Transverse colon (tissue), 4 donors: ENCODE data around the gene FBXL16.

Experiments
- CTCF ChIP-seq, 5 experiments: fragments of 200-600 bp in 3 of 5; fragments of 450-650 bp in 2 of 5; sonication (generic) in 3 of 5; IDR thresholded peaks; 1 replicate in 2 of 5; 2 replicates in 3 of 5; pipeline ENCODE4 v1.5.1; 2016 to 2017; ENCODE audit warnings: antibody characterized with exemption in 5 of 5, inconsistent platforms in 3 of 5, mild to moderate bottlenecking in 2 of 5, moderate library complexity in 1 of 5
- EP300 ChIP-seq: sonication (generic); formaldehyde crosslinking; IDR thresholded peaks from one replicate; pipeline ENCODE4 v1.6.1; 2017; ENCODE audit warnings: antibody characterized with exemption, low read depth
- POLR2A ChIP-seq: fragments of 450-650 bp; IDR thresholded peaks from one replicate; pipeline ENCODE4 v1.6.1; 2016; ENCODE audit warnings: antibody characterized with exemption, mild to moderate bottlenecking, moderate library complexity
- POLR2AphosphoS5 ChIP-seq, 3 donors: sonication (generic); formaldehyde crosslinking; IDR thresholded peaks; one replicate each; pipeline ENCODE4 v1.6.1; 2016; ENCODE audit warnings: antibody characterized with exemption in 3 of 3

DNA sequence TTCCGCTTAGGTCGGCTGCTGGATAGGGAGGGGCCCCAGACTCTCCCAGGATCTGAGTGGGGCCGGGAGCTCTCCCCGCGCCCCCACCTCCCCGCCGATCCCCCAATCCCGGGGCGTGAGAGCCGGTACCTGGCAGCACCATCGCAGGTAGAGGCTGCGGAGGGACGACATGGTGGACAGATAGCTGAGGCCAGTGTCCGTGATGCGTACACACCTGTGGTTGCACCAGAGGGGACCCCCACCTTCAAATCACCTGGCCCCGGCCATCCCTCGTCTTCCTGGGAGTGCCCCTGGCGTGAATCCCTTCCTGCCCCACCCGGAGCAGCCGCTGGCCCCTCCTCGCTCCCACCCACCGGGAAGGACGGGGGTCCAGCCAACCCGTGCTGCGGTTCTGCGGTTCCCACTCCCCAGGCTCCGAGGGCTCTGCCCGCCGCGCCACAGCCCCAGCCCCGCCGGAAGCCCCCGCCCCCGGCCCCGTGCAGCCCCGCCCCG, 10.7 kb downstream of the FBXL16 start:
- TF ChIP-seq POLR2AphosphoS5 (IDR thresholded peaks at IDR 0.05), result no peak
- TF ChIP-seq CTCF (IDR thresholded peaks at IDR 0.05), result no peak
- TF ChIP-seq EP300, result no peak
- no peak for TF ChIP-seq POLR2A
